A204.1 (cell line): ENCODE measurements around the gene PPM1L.

Experiments
- FAIRE-seq: peaks from 2 replicates; lab custom pipeline; 2012; peaks lifted over from hg19 to GRCh38; lab: Jason Lieb, UNC

The PPM1L gene

GRCh38 chr3:161043336-161044035 is 287.5 kb downstream of the PPM1L start:
- no peak for FAIRE-seq

- FAIRE-seq: no peak
Measured at GRCh38 chr3:161049683-161050248, 293.7 kb downstream of the PPM1L start.

- FAIRE-seq: no peak
Measured at GRCh38 chr3:161050935-161051334, 294.9 kb downstream of the PPM1L start.

GRCh38 chr3:161051856-161052255 is 295.8 kb downstream of the PPM1L start:
- FAIRE-seq: no peak

GRCh38 chr3:161054860-161055604 is 299.0 kb downstream of the PPM1L start:
- FAIRE-seq: no peak

- no peak for FAIRE-seq
Measured at GRCh38 chr3:161064413-161064812, 308.4 kb downstream of the PPM1L start.

- FAIRE-seq: no peak
Measured at GRCh38 chr3:161066930-161067329, 310.9 kb downstream of the PPM1L start.

- no peak for FAIRE-seq
Measured at GRCh38 chr3:161067335-161067734, 311.3 kb downstream of the PPM1L start.

GRCh38 chr3:161069511-161070251 is 313.6 kb downstream of the PPM1L start:
- no peak for FAIRE-seq

GRCh38 chr3:161070252-161070930 is 314.4 kb downstream of the PPM1L start:
- FAIRE-seq: no peak

GRCh38 chr3:161070980-161071663 is 315.1 kb downstream of the PPM1L start:
- FAIRE-seq: no peak

- no peak for FAIRE-seq
Measured at GRCh38 chr3:161072211-161072621, 316.2 kb downstream of the PPM1L start.

GRCh38 chr3:161072751-161073150 is 316.7 kb downstream of the PPM1L start:
- no peak for FAIRE-seq

GRCh38 chr3:161073181-161073580 is 317.1 kb downstream of the PPM1L start:
- FAIRE-seq: no peak

- no peak for FAIRE-seq
Measured at GRCh38 chr3:161081633-161082032, 325.6 kb downstream of the PPM1L start.

GRCh38 chr3:161082063-161082462 is 326.0 kb downstream of the PPM1L start:
- FAIRE-seq: no peak

- no peak for FAIRE-seq
Measured at GRCh38 chr3:161083131-161083530, 327.1 kb downstream of the PPM1L start.

- no peak for FAIRE-seq
Measured at GRCh38 chr3:161084277-161084676, 328.2 kb downstream of the PPM1L start.

GRCh38 chr3:161093895-161094294 is 337.9 kb downstream of the PPM1L start:
- FAIRE-seq: no peak

- FAIRE-seq: no peak
Measured at GRCh38 chr3:161096771-161097367, 340.8 kb downstream of the PPM1L start.

- no peak for FAIRE-seq
Measured at GRCh38 chr3:161100994-161101393, 345.0 kb downstream of the PPM1L start.
